Mucosa of descending colon (tissue), 3 donors: ENCODE results near the gene CSK. TPM values are rescaled to one million over a fixed set of nuclear protein-coding genes. Genes with fewer than 3 reads are reported as not detected.
A peak's percentile ranks its signal among the peaks of the same experiment; 100 is the strongest.

Experiments
- ATAC-seq: fragments of 200-7000 bp; cut with Tn5 transposase; one replicate; pipeline ENCODE4 v1.9.1; 2020; ENCODE audit warnings: mild to moderate bottlenecking, moderate library complexity
- DNase-seq, 3 donors: peaks; one replicate each; pipeline ENCODE4 v3.0.0-alpha.2; 2020
- H3K36me3 ChIP-seq: fragments of 200-600 bp; one replicate; pipeline ENCODE4 v1.8.0; 2021; ENCODE audit warnings: low read depth, mild to moderate bottlenecking
- H3K4me1 ChIP-seq: fragments of 200-600 bp; one replicate; pipeline ENCODE4 v1.8.0; 2021; ENCODE audit warnings: low read depth, mild to moderate bottlenecking
- H3K4me3 ChIP-seq: fragments of 200-600 bp; one replicate; pipeline ENCODE4 v1.8.0; 2021; ENCODE audit warnings: mild to moderate bottlenecking
- H3K9me3 ChIP-seq: fragments of 200-600 bp; one replicate; pipeline ENCODE4 v1.8.0; 2021; ENCODE audit warnings: mild to moderate bottlenecking
- CTCF ChIP-seq: fragments of 200-600 bp; IDR thresholded peaks from one replicate; pipeline ENCODE4 v1.8.0; 2022; ENCODE audit warnings: antibody characterized with exemption, mild to moderate bottlenecking
- intact Hi-C, 2 donors: fragments of 100-400 bp; cut with DNase I in 1 of 2; cut with micrococcal nuclease in 1 of 2; formaldehyde crosslinking; loops; one replicate each; pipeline versions ENCODE4 v1.11.0 to v1.11.1; 2022; cut with DNase I, micrococcal nuclease
- microRNA-seq: library from miRNA; unstranded; fragments of <30 nt; microRNA quantifications from one replicate; pipeline ENCODE4, GENCODE V29; 2019
- total RNA-seq, 3 donors: library from RNA; stranded (reverse); fragmentation: NEBNext Ultra II Directional in 2 of 3; extraction: Animal tissue kit (Norgen Biotek cat#: 25700) in 2 of 3; gene quantifications; one replicate each; pipeline versions ENCODE4 v1.2.1 to v1.2.4, GENCODE V29; 2021 to 2023
- donor health status: DM: no; HTN: no; CAD: no; lungs with moderate emphysema.
- donor health status: DM: no; HTN: no; CAD: no.
- donor health status: DM: no; HTN: yes; CAD: no.

CSK gene
- total RNA-seq, 3 donors from 2014 or later: 66.2 to 103 (median 90.5) TPM

GRCh38 chr15:74845581-74845980, 63.7 kb downstream of the CSK start:
- DNase-seq (no peak), ATAC-seq (no peak)
- no peak for TF ChIP-seq CTCF
- intact Hi-C loops: no loop called here
- peaks cover 24% of the 10 kb centered on the region for H3K4me1 ChIP-seq
- no peaks in the 10 kb centered on the region for H3K36me3 ChIP-seq
- H3K4me3 ChIP-seq: no peak overlapping the region
- H3K9me3 ChIP-seq: no peaks in the 10 kb centered on the region

- intact Hi-C loops: no loop called here
- no peaks in the 10 kb centered on the region for H3K9me3 ChIP-seq
Measured at GRCh38 chr15:74847432-74847831, 65.6 kb downstream of the CSK start.

DNA sequence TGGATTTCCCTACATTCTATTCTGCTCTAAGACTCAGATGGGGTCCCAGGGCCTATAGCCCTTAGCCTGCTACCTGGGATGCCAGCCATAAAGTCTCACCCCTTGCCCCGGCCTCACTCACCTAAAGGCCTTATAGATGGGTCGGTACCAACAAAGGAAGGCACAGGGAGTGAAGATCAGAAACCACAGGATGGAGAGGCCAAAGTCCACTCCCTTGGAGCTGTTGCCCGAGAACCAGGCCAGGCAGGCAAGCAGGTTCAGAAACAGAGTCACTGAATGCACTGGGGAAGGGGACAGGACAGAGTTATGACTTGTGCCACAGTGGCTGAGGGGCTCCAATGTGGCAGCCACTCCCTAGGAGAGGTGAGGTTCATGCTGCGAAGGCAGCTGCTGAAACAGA, 68.5 kb downstream of the CSK start:
- no peak for TF ChIP-seq CTCF
- intact Hi-C loops: no loop called here

More at GRCh38 chr15:74847432-74847831, 65.6 kb downstream of the CSK start:
- H3K4me3 ChIP-seq: no peak overlapping the region
- H3K4me1 ChIP-seq: peaks cover 15% of the 10 kb centered on the region
- ATAC-seq: no peak
- no peak for DNase-seq
- no peak for TF ChIP-seq CTCF
- peaks cover 13% of the 10 kb centered on the region for H3K36me3 ChIP-seq

DNA sequence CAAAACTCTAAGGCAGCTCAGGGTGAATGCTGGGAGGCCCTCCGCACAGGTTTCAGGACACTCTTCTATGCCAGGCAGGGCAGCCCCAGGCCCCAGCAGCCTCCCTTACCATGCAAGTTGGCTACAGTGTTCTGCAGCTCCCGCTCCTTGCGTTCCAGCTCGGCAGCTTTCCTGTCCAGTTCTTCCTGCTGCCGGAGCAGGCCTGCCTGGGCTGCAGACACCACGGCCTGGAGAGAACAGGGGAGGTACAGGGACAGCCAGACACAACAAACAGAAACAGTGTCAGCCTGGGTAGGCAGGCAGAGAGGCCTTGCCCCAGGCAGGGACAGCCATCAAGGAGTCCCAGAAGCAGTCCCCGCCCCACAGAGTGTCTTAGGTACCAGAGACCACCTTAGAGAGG, 70.1 kb downstream of the CSK start:
- Histone ChIP-seq H3K4me1 (peaks cover 16% of the 10 kb centered on the region), H3K4me3 (no peak overlapping the region), H3K9me3 (no peaks in the 10 kb centered on the region), H3K36me3 (peaks cover 23% of the 10 kb centered on the region)
- intact Hi-C loops: no loop called here
- TF ChIP-seq CTCF: no peak
- ATAC-seq (no peak), DNase-seq (no peak)

More for the DNA sequence above, 68.5 kb downstream of the CSK start:
- DNase-seq (peak in 1 of 3 donors; percentile 34), ATAC-seq (peak; percentile 59)
- Histone ChIP-seq H3K36me3 (peaks cover 23% of the 10 kb centered on the region), H3K4me3 (no peak overlapping the region), H3K4me1 (peaks cover 6% of the 10 kb centered on the region), H3K9me3 (no peaks in the 10 kb centered on the region)

Small RNA genes within 50 kb of the gene (microRNA-seq; reads per million reads assigned to microRNA genes)
- gene MIR4513 (not detected), gene MIR6882 (1.4 reads per million)

Other genes with a start within 250 kb of the CSK start
- gene ARID3B, start 240.9 kb upstream of the CSK start, total RNA-seq: 10 to 100 TPM; 10.3 to 14.5 (median 11.5) TPM
- gene CLK3, start 166.2 kb upstream of the CSK start, total RNA-seq: 100 to 1,000 TPM in 2 of 3 donors, 10 to 100 TPM in 1; 92.7 to 120 (median 110) TPM
- 10 to 100 TPM; 30.9 to 31.9 (median 31.6) TPM for gene EDC3, start 86.1 kb upstream of the CSK start, total RNA-seq
- under 1 TPM in 2 of 3 donors, not detected in 1; 0.13 to 0.27 TPM for gene CYP1A1, start 56.6 kb upstream of the CSK start, total RNA-seq
- gene CYP1A2, start 33.2 kb upstream of the CSK start, total RNA-seq: not detected
- gene LMAN1L, start 30.8 kb downstream of the CSK start, total RNA-seq: under 1 TPM; 0.32 to 0.60 (median 0.55) TPM
- gene CPLX3, start 44.5 kb downstream of the CSK start, total RNA-seq: under 1 TPM in 2 of 3 donors, not detected in 1; 0.16 to 0.19 TPM
- 10 to 100 TPM; 66.5 to 89.3 (median 73.1) TPM for gene ULK3, start 61.1 kb downstream of the CSK start, total RNA-seq
- gene SCAMP2, start 91.3 kb downstream of the CSK start, total RNA-seq: 100 to 1,000 TPM; 125 to 236 (median 218) TPM
- gene MPI, start 108.0 kb downstream of the CSK start, total RNA-seq: 10 to 100 TPM; 50.2 to 96.5 (median 68.3) TPM
- 10 to 100 TPM; 50.7 to 88.2 (median 83.1) TPM for gene FAM219B, start 124.8 kb downstream of the CSK start, total RNA-seq
- gene COX5A, start 156.0 kb downstream of the CSK start, total RNA-seq: 100 to 1,000 TPM; 312 to 673 (median 597) TPM
- gene RPP25, start 174.7 kb downstream of the CSK start, total RNA-seq: 10 to 100 TPM in 2 of 3 donors, 1 to 10 TPM in 1; 8.9 to 13.6 (median 12.3) TPM
- gene SCAMP5, start 213.5 kb downstream of the CSK start, total RNA-seq: 10 to 100 TPM in 1 of 3 donors, 1 to 10 TPM in 2; 7.3 to 10.8 (median 7.4) TPM
- gene PPCDC, start 241.5 kb downstream of the CSK start, total RNA-seq: 10 to 100 TPM; 12.4 to 18.9 (median 18.2) TPM